Activated naive CD4-positive, alpha-beta T cell treated with anti-CD3 and anti-CD28 coated beads, Interleukin-2, amount 10 ng/mL, durations not matched to agents 7 days and 5 days (primary cell): ENCODE results near the gene PLEK2.
A peak's percentile ranks its signal among the peaks of the same experiment; 100 is the strongest.

Source experiments
- CTCF ChIA-PET: fragments of 350-600 bp; sonication (Branson Sonifier 250); formaldehyde crosslinking; loops from one replicate; lab custom pipeline; 2021; ENCODE audit warnings: antibody characterized with exemption; lab: Charles Lee
- DNase-seq: peaks from one replicate; pipeline ENCODE4 v3.0.0-alpha.2; 2020
- H3K27ac Mint-ChIP-seq: one replicate; pipeline ENCODE4 v1.8.0; 2021; ENCODE audit warnings: mild to moderate bottlenecking, moderate library complexity, mixed read lengths
- H3K27me3 Mint-ChIP-seq: one replicate; pipeline ENCODE4 v1.8.0; 2021; ENCODE audit warnings: mild to moderate bottlenecking, mixed read lengths
- H3K36me3 Mint-ChIP-seq: one replicate; pipeline ENCODE4 v1.8.0; 2021; ENCODE audit warnings: mixed read lengths
- H3K4me1 Mint-ChIP-seq: one replicate; pipeline ENCODE4 v1.8.0; 2021; ENCODE audit warnings: mixed read lengths
- H3K4me3 Mint-ChIP-seq: one replicate; pipeline ENCODE4 v1.8.0; 2021; ENCODE audit warnings: mild to moderate bottlenecking, moderate library complexity, mixed read lengths
- H3K9me3 Mint-ChIP-seq: one replicate; pipeline ENCODE4 v1.8.0; 2021; ENCODE audit warnings: mixed read lengths

The PLEK2 gene

GRCh38 chr14:67405771-67406170 lies 6.2 kb downstream of the PLEK2 start:
- H3K9me3 Mint-ChIP-seq, result no peaks in the 10 kb centered on the region
- no peak overlapping the region for H3K4me3 Mint-ChIP-seq
- peaks cover 14% of the 10 kb centered on the region for H3K27me3 Mint-ChIP-seq
- H3K36me3 Mint-ChIP-seq, result no peaks in the 10 kb centered on the region
- H3K27ac Mint-ChIP-seq, result no peak overlapping the region
- no peaks in the 10 kb centered on the region for H3K4me1 Mint-ChIP-seq
- CTCF ChIA-PET, result interaction anchor here (0.6 to 1.6 kb wide), 3 partner anchors 22 to 195 kb away, joined by 3 to 4 read pairs (median 3); partner anchors contain the start of gene PIGH
- no peak for DNase-seq

- Mint-ChIP-seq H3K4me3 (no peak overlapping the region), H3K9me3 (no peaks in the 10 kb centered on the region), H3K27me3 (peaks cover 5% of the 10 kb centered on the region), H3K4me1 (no peaks in the 10 kb centered on the region), H3K36me3 (no peaks in the 10 kb centered on the region), H3K27ac (no peak overlapping the region)
- CTCF ChIA-PET, result interaction anchor here (1.0 to 1.2 kb wide), 3 partner anchors 28 to 175 kb away, joined by 3 read pairs; partner anchors contain the start of gene ATP6V1D
- DNase-seq, result no peak
These were observed 11.5 kb downstream of the PLEK2 start for GRCh38 chr14:67400434-67400833.

- Mint-ChIP-seq H3K4me3 (no peak overlapping the region), H3K27ac (no peak overlapping the region), H3K27me3 (peaks cover 5% of the 10 kb centered on the region), H3K4me1 (no peaks in the 10 kb centered on the region), H3K36me3 (no peaks in the 10 kb centered on the region), H3K9me3 (no peaks in the 10 kb centered on the region)
- CTCF ChIA-PET, result no interaction called here
- DNase-seq, result no peak
These were observed 14.4 kb downstream of the PLEK2 start for GRCh38 chr14:67397536-67397935.

DNA sequence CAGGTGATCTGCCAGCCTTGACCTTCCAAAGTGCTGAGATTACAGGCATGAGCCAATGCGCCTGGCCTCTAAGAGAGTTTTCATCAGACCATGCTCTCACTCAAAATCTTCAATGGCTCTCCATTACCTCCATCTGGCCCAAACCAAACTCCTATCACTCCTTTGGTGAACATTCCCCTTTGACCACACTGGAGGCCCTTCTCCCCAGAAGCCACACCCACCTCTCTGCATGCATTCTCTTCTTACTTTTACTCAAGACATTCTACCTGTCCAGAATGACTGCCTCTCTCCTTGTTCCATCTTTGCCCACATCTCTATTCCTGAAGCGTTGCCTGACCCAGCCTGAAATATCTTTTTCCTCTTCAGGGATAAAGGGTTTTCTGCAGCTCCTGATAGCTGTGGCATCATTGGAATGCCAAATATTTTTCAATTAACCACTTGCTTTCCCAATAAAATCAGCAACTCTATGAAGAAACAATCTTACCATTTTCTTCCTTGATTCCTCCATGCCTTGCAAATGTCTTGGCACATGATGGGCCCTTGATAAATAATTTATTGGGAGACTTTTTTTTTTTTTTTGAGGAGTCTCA lies 15.5 kb downstream of the PLEK2 start:
- H3K27me3 Mint-ChIP-seq, result peaks cover 9% of the 10 kb centered on the region
- H3K36me3 Mint-ChIP-seq, result no peaks in the 10 kb centered on the region
- no peak overlapping the region for H3K4me3 Mint-ChIP-seq
- no peaks in the 10 kb centered on the region for H3K9me3 Mint-ChIP-seq
- no peak overlapping the region for H3K27ac Mint-ChIP-seq
- CTCF ChIA-PET, result no interaction called here
- peaks cover 3% of the 10 kb centered on the region for H3K4me1 Mint-ChIP-seq
- DNase-seq, result no peak

DNA sequence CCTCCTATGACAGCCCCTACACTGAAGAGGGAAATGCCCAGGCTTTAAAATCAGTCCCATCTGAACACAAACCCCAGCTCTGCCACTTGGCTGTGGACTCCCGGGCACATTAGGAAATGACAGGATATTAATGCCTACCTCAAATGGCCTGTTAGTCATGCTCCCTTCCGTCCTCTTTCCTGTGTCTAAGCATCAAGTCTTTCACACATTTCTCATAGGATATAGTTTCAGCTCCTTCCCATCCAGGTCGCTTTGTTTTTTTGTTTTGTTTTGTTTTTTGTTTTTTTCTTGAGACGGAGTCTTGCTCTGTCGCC lies 16.1 kb downstream of the PLEK2 start:
- no peak for DNase-seq
- Mint-ChIP-seq H3K27me3 (peaks cover 9% of the 10 kb centered on the region), H3K9me3 (no peaks in the 10 kb centered on the region), H3K27ac (no peak overlapping the region), H3K36me3 (no peaks in the 10 kb centered on the region), H3K4me1 (peaks cover 7% of the 10 kb centered on the region), H3K4me3 (no peak overlapping the region)
- CTCF ChIA-PET, result no interaction called here

DNA sequence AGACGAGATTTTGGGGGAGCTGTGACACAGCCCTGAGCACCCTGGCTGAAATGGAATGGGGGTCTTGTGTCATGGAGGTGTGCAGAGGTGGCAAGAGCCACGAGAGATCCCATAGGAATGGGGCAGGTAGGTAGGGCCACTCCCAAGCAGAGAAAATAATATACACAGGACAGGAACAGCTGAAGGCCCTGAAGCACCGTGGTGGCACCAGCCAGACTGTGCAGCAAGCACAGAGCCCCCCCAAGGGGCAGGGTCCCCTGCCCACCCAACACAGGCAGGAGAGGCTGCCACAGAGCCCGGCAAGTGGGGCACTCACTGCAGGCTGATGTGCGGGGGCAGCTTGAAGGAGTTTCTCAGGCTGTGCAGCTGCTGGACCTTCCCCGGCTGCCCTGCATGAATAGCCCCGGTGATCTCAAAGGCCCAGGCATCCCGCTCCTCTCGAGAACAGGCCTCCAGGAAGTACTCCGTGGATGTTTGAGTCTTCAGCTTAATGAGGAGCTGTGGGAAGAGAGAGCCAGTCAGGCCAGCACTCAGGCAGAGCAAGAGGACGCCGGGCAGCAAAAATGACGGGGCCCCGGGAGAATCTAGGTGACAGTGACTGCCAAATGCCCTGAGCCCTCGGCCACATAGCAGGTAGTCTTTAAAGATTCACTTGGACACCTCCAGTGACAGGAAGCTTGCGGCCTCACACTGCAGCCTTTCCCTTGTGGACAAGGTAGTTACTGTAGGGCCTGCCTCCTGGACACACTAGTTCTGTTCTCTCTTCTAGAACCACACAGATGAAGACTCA lies 16.7 kb downstream of the PLEK2 start:
- Mint-ChIP-seq H3K36me3 (no peaks in the 10 kb centered on the region), H3K27ac (no peak overlapping the region), H3K4me1 (peaks cover 10% of the 10 kb centered on the region), H3K27me3 (peaks cover 6% of the 10 kb centered on the region), H3K9me3 (no peaks in the 10 kb centered on the region), H3K4me3 (no peak overlapping the region)
- CTCF ChIA-PET, result no interaction called here
- DNase-seq, result no peak

DNA sequence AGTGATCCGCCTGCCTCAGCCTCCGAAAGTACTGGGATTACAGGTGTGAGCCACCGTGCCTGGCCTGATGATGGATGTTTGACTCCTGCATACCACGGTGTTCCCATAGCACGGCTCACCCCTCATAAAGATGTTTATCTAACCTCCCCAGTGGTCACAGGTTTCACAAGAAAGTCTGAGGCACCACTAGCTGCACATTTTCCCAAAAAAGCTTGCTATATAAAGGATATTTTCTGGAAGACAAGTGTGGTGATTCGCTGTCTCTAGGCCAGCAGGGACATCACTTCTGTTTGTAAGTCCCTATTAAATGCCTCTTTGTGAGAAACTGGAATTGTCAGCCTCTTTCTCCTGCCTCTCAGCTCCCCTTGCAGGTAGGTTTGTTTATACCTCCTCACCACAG lies 18.3 kb downstream of the PLEK2 start:
- CTCF ChIA-PET, result no interaction called here
- no peaks in the 10 kb centered on the region for H3K36me3 Mint-ChIP-seq
- no peak for DNase-seq
- peaks cover 11% of the 10 kb centered on the region for H3K4me1 Mint-ChIP-seq
- H3K9me3 Mint-ChIP-seq, result no peaks in the 10 kb centered on the region
- peaks cover 4% of the 10 kb centered on the region for H3K27me3 Mint-ChIP-seq
- no peak overlapping the region for H3K27ac Mint-ChIP-seq
- no peak overlapping the region for H3K4me3 Mint-ChIP-seq

GRCh38 chr14:67392800-67393199 lies 19.2 kb downstream of the PLEK2 start:
- Mint-ChIP-seq H3K4me3 (no peak overlapping the region), H3K27me3 (peaks cover 4% of the 10 kb centered on the region), H3K9me3 (no peaks in the 10 kb centered on the region), H3K4me1 (peaks cover 11% of the 10 kb centered on the region), H3K27ac (no peak overlapping the region), H3K36me3 (no peaks in the 10 kb centered on the region)
- DNase-seq, result no peak
- CTCF ChIA-PET, result no interaction called here

- DNase-seq, result no peak
- H3K27ac Mint-ChIP-seq, result no peak overlapping the region
- peaks cover 4% of the 10 kb centered on the region for H3K27me3 Mint-ChIP-seq
- H3K4me3 Mint-ChIP-seq, result no peak overlapping the region
- peaks cover 2% of the 10 kb centered on the region for H3K36me3 Mint-ChIP-seq
- CTCF ChIA-PET, result no interaction called here
- H3K9me3 Mint-ChIP-seq, result no peaks in the 10 kb centered on the region
- H3K4me1 Mint-ChIP-seq, result peaks cover 11% of the 10 kb centered on the region
These were observed 19.8 kb downstream of the PLEK2 start for GRCh38 chr14:67392123-67392522.

- DNase-seq, result peak; percentile 27
- CTCF ChIA-PET, result no interaction called here
- peaks cover 4% of the 10 kb centered on the region for H3K27me3 Mint-ChIP-seq
- peak overlapping the region; percentile 61 for H3K27ac Mint-ChIP-seq
- no peak overlapping the region for H3K4me3 Mint-ChIP-seq
- peaks cover 8% of the 10 kb centered on the region for H3K36me3 Mint-ChIP-seq
- H3K4me1 Mint-ChIP-seq, result peaks cover 11% of the 10 kb centered on the region
- no peaks in the 10 kb centered on the region for H3K9me3 Mint-ChIP-seq
These were observed 20.7 kb downstream of the PLEK2 start for GRCh38 chr14:67391268-67391667.

DNA sequence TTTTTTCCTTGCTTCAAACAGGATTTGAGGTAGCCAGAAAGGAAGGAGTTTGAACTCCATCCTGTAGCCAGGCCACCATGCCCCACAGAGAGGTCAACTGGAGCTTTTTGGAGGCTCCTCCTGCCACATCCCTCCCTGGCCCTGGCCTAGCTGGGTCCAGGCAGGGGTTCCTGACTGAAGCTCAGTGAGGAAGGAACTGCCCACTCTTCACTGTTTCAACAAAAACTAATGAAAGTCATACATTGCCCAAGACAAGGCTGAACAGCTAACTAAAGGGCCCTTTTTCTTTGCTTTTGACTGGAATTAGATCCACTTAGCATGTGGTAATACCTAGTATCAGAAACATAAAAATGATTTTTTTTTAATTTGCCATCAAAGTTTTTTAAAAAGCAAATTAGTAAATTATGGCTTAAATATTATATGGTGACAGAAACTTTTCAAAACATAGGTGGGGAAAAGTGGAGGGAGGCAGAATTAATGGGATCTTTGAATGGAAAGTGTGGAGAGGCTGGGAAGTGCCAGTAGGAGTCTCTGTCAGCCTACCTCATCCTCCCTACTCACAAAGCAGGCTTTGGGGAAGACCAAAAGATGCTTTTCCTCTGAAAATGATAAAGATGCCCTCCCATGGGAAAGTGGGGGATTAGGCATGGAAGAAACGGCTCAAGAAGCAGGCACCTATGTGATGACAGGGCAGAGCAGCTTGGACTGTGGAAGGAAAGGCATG lies 22.0 kb downstream of the PLEK2 start:
- peaks cover 16% of the 10 kb centered on the region for H3K36me3 Mint-ChIP-seq
- peaks cover 4% of the 10 kb centered on the region for H3K27me3 Mint-ChIP-seq
- no peak for DNase-seq
- CTCF ChIA-PET, result no interaction called here
- no peak overlapping the region for H3K27ac Mint-ChIP-seq
- H3K9me3 Mint-ChIP-seq, result no peaks in the 10 kb centered on the region
- no peak overlapping the region for H3K4me3 Mint-ChIP-seq
- peaks cover 11% of the 10 kb centered on the region for H3K4me1 Mint-ChIP-seq

DNA sequence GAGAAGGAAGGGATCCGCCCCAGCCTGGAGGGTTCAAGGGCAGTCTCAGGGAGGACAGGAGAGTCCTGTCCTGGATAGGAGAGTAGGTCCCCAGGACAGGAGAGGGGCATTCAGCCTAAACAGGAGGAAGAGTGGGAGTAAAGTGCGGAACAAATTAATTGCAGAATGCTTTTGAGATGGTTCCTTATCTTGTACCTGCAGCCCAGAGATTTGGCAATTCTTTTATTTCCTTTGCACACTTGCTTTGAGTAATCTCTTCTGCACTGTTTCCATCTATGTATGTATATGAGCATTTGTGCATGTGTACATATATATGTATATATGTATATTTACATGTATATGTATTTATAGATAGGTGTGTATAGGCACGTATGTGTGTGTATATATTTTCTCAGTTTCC lies 22.7 kb downstream of the PLEK2 start:
- H3K9me3 Mint-ChIP-seq, result no peaks in the 10 kb centered on the region
- peaks cover 11% of the 10 kb centered on the region for H3K4me1 Mint-ChIP-seq
- peaks cover 23% of the 10 kb centered on the region for H3K36me3 Mint-ChIP-seq
- CTCF ChIA-PET, result no interaction called here
- no peak overlapping the region for H3K4me3 Mint-ChIP-seq
- peaks cover 4% of the 10 kb centered on the region for H3K27me3 Mint-ChIP-seq
- no peak overlapping the region for H3K27ac Mint-ChIP-seq
- no peak for DNase-seq

- peaks cover 2% of the 10 kb centered on the region for H3K27me3 Mint-ChIP-seq
- peak overlapping the region; percentile 15 for H3K27ac Mint-ChIP-seq
- peaks cover 32% of the 10 kb centered on the region for H3K36me3 Mint-ChIP-seq
- no peak overlapping the region for H3K4me3 Mint-ChIP-seq
- CTCF ChIA-PET, result no interaction called here
- peaks cover 11% of the 10 kb centered on the region for H3K4me1 Mint-ChIP-seq
- DNase-seq, result no peak
- no peaks in the 10 kb centered on the region for H3K9me3 Mint-ChIP-seq
These were observed 24.8 kb downstream of the PLEK2 start for GRCh38 chr14:67387195-67387594.

DNA sequence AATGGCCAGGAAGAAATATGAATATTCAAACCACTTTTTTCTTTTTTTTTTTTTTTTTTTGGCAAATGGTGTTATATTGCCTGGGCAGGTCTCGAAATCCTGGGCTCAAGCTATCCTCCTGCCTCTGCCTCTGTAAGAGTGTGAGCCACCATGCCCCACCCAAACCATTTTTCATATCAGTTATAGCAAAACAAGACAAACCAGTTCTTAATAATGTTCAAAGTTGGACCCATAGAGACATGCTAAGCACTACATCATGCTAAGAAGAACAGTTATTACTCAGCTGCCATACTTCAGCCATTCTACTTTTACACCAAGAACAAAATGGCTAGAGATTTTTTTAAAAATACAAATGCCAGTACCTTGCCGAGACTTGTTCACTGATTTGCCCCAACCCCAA lies 26.3 kb downstream of the PLEK2 start:
- H3K27ac Mint-ChIP-seq, result no peak overlapping the region
- no peak overlapping the region for H3K4me3 Mint-ChIP-seq
- CTCF ChIA-PET, result interaction anchor here (1.4 kb wide), 1 partner anchor 42 kb away, joined by 5 read pairs; no protein-coding TSS in a partner anchor
- H3K4me1 Mint-ChIP-seq, result peaks cover 3% of the 10 kb centered on the region
- DNase-seq, result no peak
- H3K27me3 Mint-ChIP-seq, result no peaks in the 10 kb centered on the region
- H3K9me3 Mint-ChIP-seq, result no peaks in the 10 kb centered on the region
- H3K36me3 Mint-ChIP-seq, result peaks cover 41% of the 10 kb centered on the region
